Stimulated activated CD4-positive, alpha-beta T cell treated with anti-CD3 and anti-CD28 coated beads, Interleukin-2, amount 100 ng/mL, for 24 hours (primary cell): ENCODE measurements around the gene RPP25L.

Experiments
- DNase-seq, 2 donors: peaks; one replicate each; pipeline ENCODE4 v3.0.0-alpha.2; 2020

RPP25L gene

GRCh38 chr9:34582787-34583186, 29.1 kb downstream of the RPP25L start:
- no peak for DNase-seq

GRCh38 chr9:34581318-34581717, 30.6 kb downstream of the RPP25L start:
- DNase-seq: no peak

GRCh38 chr9:34580358-34580757, 31.5 kb downstream of the RPP25L start:
- no peak for DNase-seq

GRCh38 chr9:34579808-34580163, 32.1 kb downstream of the RPP25L start:
- no peak for DNase-seq

GRCh38 chr9:34579104-34579807, 32.6 kb downstream of the RPP25L start:
- no peak for DNase-seq

- peak in 1 of 2 donors; percentile 31 for DNase-seq
Observed at GRCh38 chr9:34578241-34579103, 33.4 kb downstream of the RPP25L start.

GRCh38 chr9:34577400-34578240, 34.3 kb downstream of the RPP25L start:
- peak in 1 of 2 donors; percentile 9 for DNase-seq

- no peak for DNase-seq
Observed at GRCh38 chr9:34576597-34577399, 35.1 kb downstream of the RPP25L start.

GRCh38 chr9:34575862-34576596, 35.9 kb downstream of the RPP25L start:
- no peak for DNase-seq

GRCh38 chr9:34575241-34575640, 36.7 kb downstream of the RPP25L start:
- no peak for DNase-seq

- no peak for DNase-seq
Observed at GRCh38 chr9:34574571-34574970, 37.3 kb downstream of the RPP25L start.

GRCh38 chr9:34573599-34574325, 38.1 kb downstream of the RPP25L start:
- DNase-seq: no peak

- no peak for DNase-seq
Observed at GRCh38 chr9:34572628-34573027, 39.3 kb downstream of the RPP25L start.

- DNase-seq: no peak
Observed at GRCh38 chr9:34572092-34572491, 39.8 kb downstream of the RPP25L start.

GRCh38 chr9:34571481-34571810, 40.5 kb downstream of the RPP25L start:
- no peak for DNase-seq

- no peak for DNase-seq
Observed at GRCh38 chr9:34570809-34571480, 41.0 kb downstream of the RPP25L start.

GRCh38 chr9:34570376-34570775, 41.5 kb downstream of the RPP25L start:
- no peak for DNase-seq

- no peak for DNase-seq
Observed at GRCh38 chr9:34568774-34569173, 43.1 kb downstream of the RPP25L start.

GRCh38 chr9:34568133-34568532, 43.8 kb downstream of the RPP25L start:
- DNase-seq: no peak

GRCh38 chr9:34566972-34567371, 44.9 kb downstream of the RPP25L start:
- DNase-seq: no peak

GRCh38 chr9:34566322-34566721, 45.6 kb downstream of the RPP25L start:
- DNase-seq: no peak
